Mesenchymal stem cell (in vitro differentiated cells and primary cell): Measurements from ENCODE around the gene ARAP3.

Experiments
- DNase-seq: peaks from one replicate; pipeline ENCODE4 v3.0.0-alpha.2; 2013
- H2AFZ ChIP-seq: one replicate; pipeline ENCODE4 v1.6.1; 2013; ENCODE audit warnings: low read depth, mild to moderate bottlenecking, control low read depth, inconsistent platforms, low read length, moderate library complexity
- H2AK5ac ChIP-seq: 2 replicates; pipeline ENCODE4 v1.6.1; 2013; ENCODE audit warnings: low read length, moderate library complexity, mild to moderate bottlenecking, inconsistent platforms; ENCODE audit not compliant: severe bottlenecking
- H2BK120ac ChIP-seq: one replicate; pipeline ENCODE4 v1.6.1; 2013; ENCODE audit warnings: low read depth, mild to moderate bottlenecking, inconsistent platforms, low read length, moderate library complexity
- H2BK12ac ChIP-seq, 2 experiments: one replicate each; pipeline ENCODE4 v1.6.1; 2013; ENCODE audit warnings: inconsistent platforms in 2 of 2, low read length in 2 of 2, mild to moderate bottlenecking in 2 of 2, moderate library complexity in 2 of 2, control low read depth in 1 of 2
- H2BK15ac ChIP-seq: one replicate; pipeline ENCODE4 v1.6.1; 2013; ENCODE audit warnings: mild to moderate bottlenecking, low read depth, inconsistent platforms; ENCODE audit not compliant: poor library complexity, severe bottlenecking
- H2BK5ac ChIP-seq: 2 replicates; pipeline ENCODE4 v1.6.1; 2013; ENCODE audit warnings: low read depth, mild to moderate bottlenecking, low read length, control low read depth, inconsistent platforms; ENCODE audit not compliant: poor library complexity, severe bottlenecking
- H3K14ac ChIP-seq, 2 experiments: one replicate each; pipeline ENCODE4 v1.6.1; 2013; ENCODE audit warnings: inconsistent platforms in 2 of 2, low read length in 2 of 2, control low read depth in 1 of 2, mild to moderate bottlenecking in 1 of 2, moderate library complexity in 1 of 2
- H3K18ac ChIP-seq, 2 experiments: one replicate each; pipeline ENCODE4 v1.6.1; 2013; ENCODE audit warnings: inconsistent platforms in 2 of 2, low read length in 2 of 2, control low read depth in 1 of 2, low read depth in 1 of 2, mild to moderate bottlenecking in 1 of 2
- H3K23ac ChIP-seq, 2 experiments: one replicate each; pipeline ENCODE4 v1.6.1; 2013; ENCODE audit warnings: inconsistent platforms in 2 of 2, low read length in 2 of 2, mild to moderate bottlenecking in 2 of 2, moderate library complexity in 2 of 2, control low read depth in 1 of 2
- H3K27ac ChIP-seq: 2 replicates; pipeline ENCODE4 v1.5.1; 2013; ENCODE audit warnings: mild to moderate bottlenecking, moderate library complexity, low read length, control low read depth, inconsistent platforms; ENCODE audit not compliant: poor library complexity, severe bottlenecking
- H3K27me3 ChIP-seq, 2 experiments: 2 replicates each; pipeline versions ENCODE4 v1.6.1 to v1.7.0; 2013; ENCODE audit warnings: low read length in 2 of 2, mild to moderate bottlenecking in 2 of 2, moderate library complexity in 2 of 2, control low read depth in 1 of 2, inconsistent platforms in 1 of 2; ENCODE audit not compliant: control insufficient read depth in 1 of 2, insufficient read depth in 1 of 2
- H3K36me3 ChIP-seq, 2 experiments: 2 replicates each; pipeline versions ENCODE4 v1.6.1 to v1.7.0; 2013; ENCODE audit warnings: low read length in 2 of 2, control low read depth in 1 of 2, inconsistent platforms in 1 of 2, low read depth in 1 of 2, mild to moderate bottlenecking in 1 of 2; ENCODE audit not compliant: insufficient read depth in 2 of 2, control insufficient read depth in 1 of 2
- H3K4ac ChIP-seq, 2 experiments: one replicate each; pipeline ENCODE4 v1.6.1; 2013; ENCODE audit warnings: inconsistent platforms in 2 of 2, low read length in 2 of 2, mild to moderate bottlenecking in 2 of 2, moderate library complexity in 2 of 2, control low read depth in 1 of 2, low read depth in 1 of 2
- H3K4me1 ChIP-seq: 2 replicates; pipeline ENCODE4 v1.6.1; 2013; ENCODE audit warnings: low read depth, low read length, control low read depth; ENCODE audit not compliant: control insufficient read depth, insufficient read depth
- H3K4me2 ChIP-seq: 2 replicates; pipeline ENCODE4 v1.6.1; 2013; ENCODE audit warnings: low read length, mild to moderate bottlenecking, inconsistent platforms; ENCODE audit not compliant: poor library complexity, severe bottlenecking
- H3K4me3 ChIP-seq, 2 experiments: 2 replicates each; pipeline versions ENCODE4 v1.5.1 to v1.7.0; 2013; ENCODE audit warnings: low read length in 2 of 2, mild to moderate bottlenecking in 2 of 2, control low read depth in 1 of 2, low read depth in 1 of 2; ENCODE audit not compliant: insufficient read depth in 1 of 2
- H3K79me1 ChIP-seq: replicated peaks from 2 replicates; pipeline ENCODE4 v1.6.1; 2013; ENCODE audit warnings: mild to moderate bottlenecking, control low read depth, low read length, inconsistent platforms; ENCODE audit not compliant: poor library complexity, severe bottlenecking
- H3K9ac ChIP-seq: 2 replicates; pipeline ENCODE4 v1.7.0; 2013; ENCODE audit warnings: mild to moderate bottlenecking, low read length, moderate library complexity
- H3K9me3 ChIP-seq: 2 replicates; pipeline ENCODE4 v1.7.0; 2013; ENCODE audit warnings: mild to moderate bottlenecking, low read length; ENCODE audit not compliant: control insufficient read depth
- H4K8ac ChIP-seq: one replicate; pipeline ENCODE4 v1.6.1; 2013; ENCODE audit warnings: inconsistent platforms, mild to moderate bottlenecking, low read length, moderate library complexity
- H4K91ac ChIP-seq: one replicate; pipeline ENCODE4 v1.6.1; 2013; ENCODE audit warnings: mild to moderate bottlenecking, low read length, inconsistent platforms
- WGBS: methylation state at CpG from one replicate; pipeline ENCODE4 v1.1.7; 2013; ENCODE audit warnings: mixed read lengths; 5-methylcytosine and 5-hydroxymethylcytosine counted together

The ARAP3 gene

DNA sequence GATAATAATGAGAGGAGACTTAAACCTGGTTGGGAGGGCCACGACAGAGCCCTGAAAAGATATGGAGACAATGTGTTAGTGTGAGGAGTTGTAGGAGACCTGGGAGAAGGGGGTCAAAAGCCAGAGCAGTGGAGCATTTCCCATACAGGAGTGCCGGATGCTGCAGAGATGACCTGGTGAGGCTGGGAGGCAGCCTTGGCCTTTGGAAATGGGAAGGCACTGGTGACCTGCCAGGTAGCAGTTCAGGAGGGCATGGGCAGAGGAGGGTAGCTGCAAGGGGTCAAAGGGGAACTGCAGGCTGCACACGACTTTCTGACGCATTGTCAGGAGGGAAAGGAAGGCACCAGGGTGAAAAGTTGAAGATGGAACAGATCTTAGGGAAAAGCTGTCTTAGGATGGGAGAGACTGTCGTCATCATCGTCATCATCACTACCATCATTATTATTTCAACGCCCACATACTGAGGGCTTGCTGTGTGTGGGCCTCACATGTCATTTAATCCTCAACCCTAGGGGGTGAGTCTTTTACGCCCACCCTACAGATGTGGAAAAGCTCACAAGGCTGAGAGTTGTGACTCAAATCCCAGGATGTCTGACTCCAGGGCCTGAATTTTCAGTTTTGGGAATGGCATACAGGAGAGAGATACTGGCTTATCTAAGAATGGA lies 13.3 kb downstream of the ARAP3 start:
- no peak overlapping the region for H2BK12ac ChIP-seq
- H3K23ac ChIP-seq = no peak overlapping the region
- H2BK120ac ChIP-seq = no peak overlapping the region
- H3K79me1 ChIP-seq = peaks cover 2% of the 10 kb centered on the region
- H4K91ac ChIP-seq = no peak overlapping the region
- no peak overlapping the region for H2BK15ac ChIP-seq
- no peaks in the 10 kb centered on the region for H3K9me3 ChIP-seq
- H3K36me3 ChIP-seq = peaks cover 28 to 65% of the 10 kb centered on the region in 2 experiments
- no peak overlapping the region for H2BK5ac ChIP-seq
- peak overlapping the region; percentile 61 for H3K9ac ChIP-seq
- H4K8ac ChIP-seq = no peak overlapping the region
- H3K18ac ChIP-seq = no peak overlapping the region
- no peak overlapping the region for H3K4ac ChIP-seq
- H3K27ac ChIP-seq = no peak overlapping the region
- H2AFZ ChIP-seq = no peak overlapping the region
- H3K4me1 ChIP-seq = no peaks in the 10 kb centered on the region
- 96% methylated on average over 7 of the region's 8 CpGs for WGBS
- no peak overlapping the region for H3K4me2 ChIP-seq
- no peak overlapping the region for H3K4me3 ChIP-seq
- DNase-seq = no peak
- no peak overlapping the region for H3K14ac ChIP-seq
- H3K27me3 ChIP-seq = no peaks in the 10 kb centered on the region
- H2AK5ac ChIP-seq = no peak overlapping the region

DNA sequence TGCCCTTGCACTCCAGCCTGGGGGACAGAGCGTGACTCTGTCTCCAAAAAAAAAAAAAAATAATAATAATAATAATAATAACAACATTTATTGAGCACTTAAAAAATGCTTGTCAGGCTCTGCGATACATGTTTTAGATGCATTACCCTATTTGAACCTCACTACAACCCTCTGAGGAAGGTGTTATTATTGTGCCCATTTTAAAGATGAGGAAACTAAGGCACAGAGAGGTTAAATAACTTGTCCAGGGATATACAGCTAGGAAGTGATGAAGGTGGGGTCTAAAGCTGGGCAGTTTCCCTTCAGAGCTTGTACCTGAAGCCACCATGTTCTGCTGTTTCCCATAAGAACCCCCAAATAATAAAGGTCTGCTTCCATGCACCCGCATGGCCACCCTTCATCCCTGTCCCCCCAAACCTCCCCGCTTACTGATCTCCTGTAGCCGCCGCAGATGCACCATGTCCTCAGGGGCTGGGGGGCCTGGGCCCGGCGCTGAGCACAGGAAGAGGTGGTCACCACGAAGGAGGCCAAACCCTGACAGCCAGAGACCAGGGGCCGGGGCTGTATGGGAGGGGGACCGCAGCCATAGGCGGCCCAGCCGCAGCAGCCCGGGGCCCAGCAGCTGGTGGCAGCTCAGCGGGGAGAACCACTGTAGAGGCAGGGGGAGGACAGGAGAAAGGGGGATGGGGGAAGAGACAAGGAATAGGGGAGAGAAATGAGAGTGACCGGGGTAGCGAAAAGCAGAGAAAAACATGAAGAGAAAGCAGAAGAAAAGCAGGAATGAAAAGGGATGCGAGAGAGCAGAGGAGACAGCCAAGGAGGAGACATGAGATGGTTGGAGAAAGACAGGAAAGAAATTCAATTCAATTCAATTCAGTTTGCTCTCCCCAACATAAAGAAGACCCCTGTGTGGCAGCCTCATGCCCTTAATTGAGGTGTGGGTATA lies 15.8 kb downstream of the ARAP3 start:
- H2AK5ac ChIP-seq = no peak overlapping the region
- no peak overlapping the region for H2BK15ac ChIP-seq
- H3K27me3 ChIP-seq = no peaks in the 10 kb centered on the region
- H3K23ac ChIP-seq = no peak overlapping the region
- H3K9me3 ChIP-seq = no peaks in the 10 kb centered on the region
- H2AFZ ChIP-seq = no peak overlapping the region
- no peak overlapping the region for H2BK12ac ChIP-seq
- no peak overlapping the region for H4K8ac ChIP-seq
- WGBS = 96% methylated on average over 15 of the region's 18 CpGs
- no peak overlapping the region for H2BK120ac ChIP-seq
- H2BK5ac ChIP-seq = no peak overlapping the region
- no peak overlapping the region for H3K18ac ChIP-seq
- H3K36me3 ChIP-seq = peaks cover 37 to 55% of the 10 kb centered on the region in 2 experiments
- H3K4ac ChIP-seq = no peak overlapping the region
- H3K4me3 ChIP-seq = no peak overlapping the region
- no peak overlapping the region for H3K9ac ChIP-seq
- no peak overlapping the region for H4K91ac ChIP-seq
- no peaks in the 10 kb centered on the region for H3K4me1 ChIP-seq
- DNase-seq = no peak
- no peak overlapping the region for H3K14ac ChIP-seq
- H3K27ac ChIP-seq = no peak overlapping the region
- H3K79me1 ChIP-seq = peaks cover 5% of the 10 kb centered on the region
- H3K4me2 ChIP-seq = no peak overlapping the region

DNA sequence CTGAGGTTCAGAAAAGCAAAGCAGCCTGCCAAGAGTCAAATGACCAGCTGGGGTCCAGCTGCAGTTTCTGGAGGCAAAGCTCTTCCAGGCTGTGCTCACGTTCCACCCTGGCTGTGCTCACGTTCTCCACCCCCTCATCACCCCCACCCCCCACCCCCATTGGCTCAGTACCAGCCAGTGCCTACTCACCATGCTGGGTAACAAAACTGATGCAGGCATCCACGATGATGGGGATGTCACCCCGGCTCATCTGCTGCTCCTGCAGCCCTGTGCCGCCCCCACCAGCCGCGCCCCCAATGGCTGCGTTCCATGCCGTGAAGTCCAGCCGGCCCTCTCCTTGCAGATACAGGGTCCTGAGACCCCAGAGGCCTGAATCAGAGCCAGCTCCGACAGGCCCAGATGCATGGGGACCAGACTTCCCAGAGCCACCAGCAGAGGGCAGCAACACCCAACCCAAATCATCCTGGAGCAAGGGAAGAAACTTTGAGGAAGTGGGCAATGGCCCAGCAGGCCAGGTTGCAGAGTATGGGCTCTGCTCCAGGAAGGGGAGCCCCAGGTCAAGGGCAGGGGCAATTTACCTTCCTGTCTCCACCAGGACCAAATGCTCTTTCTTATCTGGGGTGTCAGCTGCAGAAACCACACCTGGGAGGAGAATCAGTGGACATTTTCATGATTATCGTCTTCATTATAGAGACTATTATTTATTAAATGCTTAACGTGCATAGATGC lies 17.1 kb downstream of the ARAP3 start:
- H3K9me3 ChIP-seq = no peaks in the 10 kb centered on the region
- no peak overlapping the region for H3K4me2 ChIP-seq
- H3K4ac ChIP-seq = no peak overlapping the region
- no peak overlapping the region for H3K18ac ChIP-seq
- WGBS = 49% methylated on average over 11 of the region's 13 CpGs
- H2AK5ac ChIP-seq = no peak overlapping the region
- H3K27ac ChIP-seq = no peak overlapping the region
- H3K36me3 ChIP-seq = peaks cover 40 to 43% of the 10 kb centered on the region in 2 experiments
- no peaks in the 10 kb centered on the region for H3K4me1 ChIP-seq
- no peak overlapping the region for H2BK120ac ChIP-seq
- no peak overlapping the region for H2AFZ ChIP-seq
- H3K79me1 ChIP-seq = peaks cover 5% of the 10 kb centered on the region
- peak; percentile 69 for DNase-seq
- H3K23ac ChIP-seq = no peak overlapping the region
- peak overlapping the region; percentile 19 for H4K8ac ChIP-seq
- no peak overlapping the region for H4K91ac ChIP-seq
- H2BK12ac ChIP-seq = no peak overlapping the region
- no peak overlapping the region for H2BK15ac ChIP-seq
- peak overlapping the region in 1 of 2 experiments; percentile 12 for H3K4me3 ChIP-seq
- no peak overlapping the region for H3K9ac ChIP-seq
- no peaks in the 10 kb centered on the region for H3K27me3 ChIP-seq
- H2BK5ac ChIP-seq = no peak overlapping the region
- H3K14ac ChIP-seq = no peak overlapping the region

DNA sequence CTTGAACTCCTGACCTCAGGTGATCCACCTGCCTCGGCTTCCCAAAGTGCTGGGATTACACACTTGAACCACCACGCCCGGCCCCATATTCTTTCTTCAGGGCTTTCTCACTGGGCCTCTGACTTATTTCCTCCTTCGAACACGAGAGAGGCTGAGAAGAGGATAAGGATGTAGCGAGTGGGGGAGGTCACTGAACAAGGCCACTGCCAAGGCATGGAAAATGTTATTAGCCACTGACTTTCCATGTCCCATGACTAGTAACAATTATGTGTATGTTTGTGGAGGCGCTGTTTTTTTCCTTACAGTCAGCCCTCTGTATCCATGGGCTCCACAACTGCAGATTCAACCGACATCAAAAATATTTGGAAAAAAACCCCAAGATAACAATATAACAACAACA lies 18.5 kb downstream of the ARAP3 start:
- H3K4me3 ChIP-seq = no peak overlapping the region
- no peak for DNase-seq
- 96% methylated on average over 7 of the region's 8 CpGs for WGBS
- no peaks in the 10 kb centered on the region for H3K9me3 ChIP-seq
- no peak overlapping the region for H2BK5ac ChIP-seq
- H2BK15ac ChIP-seq = no peak overlapping the region
- H3K4me1 ChIP-seq = no peaks in the 10 kb centered on the region
- H3K14ac ChIP-seq = no peak overlapping the region
- no peak overlapping the region for H2BK12ac ChIP-seq
- H2AFZ ChIP-seq = no peak overlapping the region
- no peak overlapping the region for H3K18ac ChIP-seq
- no peaks in the 10 kb centered on the region for H3K27me3 ChIP-seq
- H4K91ac ChIP-seq = no peak overlapping the region
- H3K36me3 ChIP-seq = peaks cover 39 to 40% of the 10 kb centered on the region in 2 experiments
- no peak overlapping the region for H2AK5ac ChIP-seq
- no peak overlapping the region for H4K8ac ChIP-seq
- H3K9ac ChIP-seq = no peak overlapping the region
- no peak overlapping the region for H3K23ac ChIP-seq
- H3K4ac ChIP-seq = no peak overlapping the region
- H3K79me1 ChIP-seq = peaks cover 5% of the 10 kb centered on the region
- H3K4me2 ChIP-seq = no peak overlapping the region
- H2BK120ac ChIP-seq = no peak overlapping the region
- H3K27ac ChIP-seq = no peak overlapping the region
